Omental fat pad (tissue), 4 donors: Measurements from ENCODE around the gene ECI1. TPM values are rescaled to one million over a fixed set of nuclear protein-coding genes. Genes with fewer than 3 reads are reported as not detected.

Experiments
- ATAC-seq: fragments of 150-250 bp; one replicate; pipeline ENCODE4 v1.9.1; 2016; ENCODE audit warnings: mild to moderate bottlenecking, moderate library complexity; ENCODE audit not compliant: low FRiP score
- DNase-seq: peaks from one replicate; pipeline ENCODE4 v3.0.0-alpha.2; 2019; ENCODE audit warnings: low spot score
- total RNA-seq, 4 donors: library from RNA; depleted of rRNA; stranded (reverse); fragments of >200 nt; gene quantifications; one replicate each; pipeline ENCODE4 v1.1.0, GENCODE V29; 2016
- TF ChIP-seq, protein P1 (sequence below), 3 donors: fragments of 450-650 bp; IDR thresholded peaks; one replicate each; pipeline ENCODE4 v1.5.1; 2016 to 2017; ENCODE audit warnings: antibody characterized with exemption in 3 of 3, mild to moderate bottlenecking in 3 of 3, moderate library complexity in 2 of 3

ECI1 gene
- total RNA-seq, 4 donors from 2014 or later = 26.2 to 66.5 (median 38.4) TPM

DNA sequence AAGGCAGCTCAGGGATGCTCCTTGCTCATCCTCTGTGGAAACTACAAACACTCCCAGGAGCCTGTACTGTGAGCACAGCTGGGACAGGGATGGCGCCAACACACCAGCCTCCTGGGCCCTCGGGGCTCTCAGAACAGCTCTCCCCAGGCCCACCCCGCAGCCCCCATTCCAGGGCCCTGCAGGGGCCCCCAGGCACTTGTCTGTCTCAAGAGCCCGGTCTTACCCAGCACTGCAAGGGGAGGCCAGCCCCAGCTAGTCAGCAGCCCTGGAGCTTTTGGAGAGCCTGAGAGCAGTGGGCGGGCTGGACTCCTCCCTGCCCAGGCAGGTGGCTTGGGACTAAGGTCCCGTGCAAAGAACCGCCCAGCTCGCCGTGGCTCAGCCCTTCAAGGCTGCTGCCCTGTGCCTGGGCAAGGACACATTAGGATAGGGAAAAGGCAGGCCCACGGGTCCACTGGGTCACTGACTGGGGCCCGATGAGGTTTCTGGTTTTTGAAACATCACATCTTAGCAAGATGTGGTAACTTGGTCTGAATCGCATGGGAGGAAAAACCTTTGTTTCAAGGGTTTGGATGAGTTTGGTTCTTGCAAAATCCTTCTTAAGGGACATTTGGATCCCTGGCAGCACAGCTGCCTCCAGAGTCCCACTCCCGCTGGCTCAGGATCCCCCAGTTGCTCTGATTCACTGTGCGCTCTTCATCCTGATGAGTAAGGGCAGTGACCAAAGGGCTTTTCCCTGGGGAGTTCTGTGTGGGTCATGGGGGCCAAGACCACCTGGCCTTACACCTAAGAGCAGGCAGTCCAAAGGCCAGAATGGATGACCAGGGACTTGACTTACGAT lies 12.3 kb downstream of the ECI1 start:
- DNase-seq (no peak), ATAC-seq (no peak)
- TF ChIP-seq, protein P1, sequence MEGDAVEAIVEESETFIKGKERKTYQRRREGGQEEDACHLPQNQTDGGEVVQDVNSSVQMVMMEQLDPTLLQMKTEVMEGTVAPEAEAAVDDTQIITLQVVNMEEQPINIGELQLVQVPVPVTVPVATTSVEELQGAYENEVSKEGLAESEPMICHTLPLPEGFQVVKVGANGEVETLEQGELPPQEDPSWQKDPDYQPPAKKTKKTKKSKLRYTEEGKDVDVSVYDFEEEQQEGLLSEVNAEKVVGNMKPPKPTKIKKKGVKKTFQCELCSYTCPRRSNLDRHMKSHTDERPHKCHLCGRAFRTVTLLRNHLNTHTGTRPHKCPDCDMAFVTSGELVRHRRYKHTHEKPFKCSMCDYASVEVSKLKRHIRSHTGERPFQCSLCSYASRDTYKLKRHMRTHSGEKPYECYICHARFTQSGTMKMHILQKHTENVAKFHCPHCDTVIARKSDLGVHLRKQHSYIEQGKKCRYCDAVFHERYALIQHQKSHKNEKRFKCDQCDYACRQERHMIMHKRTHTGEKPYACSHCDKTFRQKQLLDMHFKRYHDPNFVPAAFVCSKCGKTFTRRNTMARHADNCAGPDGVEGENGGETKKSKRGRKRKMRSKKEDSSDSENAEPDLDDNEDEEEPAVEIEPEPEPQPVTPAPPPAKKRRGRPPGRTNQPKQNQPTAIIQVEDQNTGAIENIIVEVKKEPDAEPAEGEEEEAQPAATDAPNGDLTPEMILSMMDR (IDR thresholded peaks at IDR 0.05) = no peak

GRCh38 chr16:2238150-2238837 lies 13.1 kb downstream of the ECI1 start:
- TF ChIP-seq, protein P1 (IDR thresholded peaks at IDR 0.05) = no peak
- DNase-seq (no peak), ATAC-seq (no peak)

DNA sequence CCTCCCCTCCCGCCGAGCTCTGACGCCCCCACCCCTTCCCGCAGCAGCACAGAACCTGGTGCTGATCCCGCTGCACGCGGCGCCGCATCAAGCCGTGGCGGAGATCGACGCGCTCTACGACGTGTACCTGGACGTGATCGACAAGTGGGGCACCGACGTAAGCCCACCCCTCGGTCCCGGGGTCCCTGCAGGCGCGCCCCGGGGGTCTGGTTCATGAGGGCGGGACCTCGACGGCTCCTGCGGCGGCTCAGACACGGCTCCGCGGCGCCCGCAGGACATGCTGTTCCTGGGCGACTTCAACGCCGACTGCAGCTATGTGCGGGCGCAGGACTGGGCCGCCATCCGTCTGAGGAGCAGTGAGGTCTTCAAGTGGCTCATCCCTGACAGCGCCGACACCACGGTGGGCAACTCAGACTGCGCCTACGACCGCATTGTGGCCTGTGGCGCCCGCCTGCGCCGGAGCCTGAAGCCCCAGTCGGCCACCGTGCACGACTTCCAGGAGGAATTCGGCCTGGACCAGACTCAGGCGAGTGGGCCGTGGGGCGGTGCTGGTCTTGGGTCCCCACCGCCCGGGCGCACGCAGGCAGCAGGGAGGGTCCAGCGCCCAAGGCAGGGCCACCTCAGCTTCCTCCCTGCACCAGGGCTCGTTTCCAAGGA lies 13.8 kb downstream of the ECI1 start:
- TF ChIP-seq, protein P1 (IDR thresholded peaks at IDR 0.05) = no peak
- no peak for DNase-seq
- no peak for ATAC-seq

DNA sequence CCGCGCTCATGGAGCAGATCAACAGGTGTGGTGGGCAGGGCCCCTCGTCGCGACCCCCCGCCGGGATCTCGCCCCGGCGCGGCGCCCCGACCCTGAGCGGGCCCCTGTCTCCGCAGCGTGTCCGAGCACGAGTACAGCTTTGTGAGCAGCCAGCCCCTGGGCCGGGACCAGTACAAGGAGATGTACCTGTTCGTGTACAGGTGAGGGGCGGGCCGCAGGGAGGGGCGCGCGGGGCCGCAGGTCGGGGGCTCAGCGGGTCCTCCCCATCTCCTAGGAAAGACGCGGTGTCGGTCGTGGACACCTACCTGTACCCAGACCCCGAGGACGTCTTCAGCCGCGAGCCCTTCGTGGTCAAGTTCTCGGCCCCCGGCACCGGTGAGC lies 14.3 kb downstream of the ECI1 start:
- TF ChIP-seq, protein P1 (IDR thresholded peaks at IDR 0.05) = no peak
- ATAC-seq = no peak
- no peak for DNase-seq

- ATAC-seq (no peak), DNase-seq (no peak)
- TF ChIP-seq, protein P1 (IDR thresholded peaks at IDR 0.05) = no peak
Observed at GRCh38 chr16:2236337-2237101, 14.9 kb downstream of the ECI1 start, which contains the start of gene DNASE1L2. Gene DNASE1L2, plus strand, starts transcription at chr16:2236444. Its CDS starts 373 bp downstream, at chr16:2236817.

DNA sequence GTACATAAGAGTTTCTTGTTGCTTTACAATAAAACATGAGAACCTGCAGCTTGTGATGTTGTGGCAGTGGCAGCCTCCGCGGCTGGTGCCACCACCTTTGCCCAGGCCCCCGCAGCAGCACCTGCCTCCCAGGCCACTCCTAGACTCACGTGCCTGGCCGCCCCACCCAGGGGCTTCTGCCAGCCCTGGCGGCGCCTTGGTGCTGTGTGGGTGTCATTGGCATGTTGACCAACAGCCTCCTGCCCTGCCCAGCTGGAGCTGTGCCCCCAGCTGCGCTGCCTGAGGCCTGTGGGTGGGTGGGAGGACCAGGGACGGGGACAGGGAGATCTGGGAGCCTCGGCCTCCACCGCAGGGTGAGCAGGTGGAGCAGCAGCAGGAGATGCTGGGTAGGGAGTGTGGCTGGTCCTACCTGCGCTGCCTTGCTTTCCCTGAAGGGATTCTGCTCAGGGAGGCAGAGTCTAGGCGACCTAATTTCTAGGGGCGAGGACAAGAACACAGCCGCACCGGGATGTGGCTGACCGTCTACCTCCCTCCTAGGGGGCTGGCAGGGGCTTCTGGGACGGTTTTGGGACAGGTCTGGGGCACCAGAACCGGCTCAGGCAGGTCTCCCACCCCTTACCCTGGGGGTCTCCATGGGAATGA lies 15.6 kb downstream of the ECI1 start:
- TF ChIP-seq, protein P1 (IDR thresholded peaks at IDR 0.05) = no peak
- no peak for DNase-seq
- no peak for ATAC-seq
